Uterus (tissue), 4 donors: ENCODE results near the gene STPG2. TPM values are rescaled to one million over a fixed set of nuclear protein-coding genes. Genes with fewer than 3 reads are reported as not detected.

Experiments used
- DNase-seq, 2 donors: peaks; one replicate each; pipeline ENCODE4 v3.0.0-alpha.2; 2019 to 2020
- H3K27ac ChIP-seq, 2 donors: fragments of 200-600 bp; sonication (generic); 1 replicate in 1 of 2; 2 replicates in 1 of 2; pipeline ENCODE4 v1.5.1; 2016 to 2018
- H3K27me3 ChIP-seq, 2 donors: fragments of 200-600 bp; sonication (generic); one replicate each; pipeline ENCODE4 v1.5.1; 2018 to 2019; ENCODE audit warnings: control low read depth in 1 of 2
- H3K36me3 ChIP-seq, 2 donors: fragments of 200-600 bp; sonication (generic); one replicate each; pipeline ENCODE4 v1.5.1; 2019; ENCODE audit warnings: control low read depth in 1 of 2
- H3K4me1 ChIP-seq, 2 donors: fragments of 200-600 bp; sonication (generic); one replicate each; pipeline ENCODE4 v1.5.1; 2018 to 2019; ENCODE audit warnings: control low read depth in 1 of 2
- H3K4me3 ChIP-seq, 2 donors: fragments of 200-600 bp; sonication (generic); 1 replicate in 1 of 2; 2 replicates in 1 of 2; pipeline ENCODE4 v1.5.1; 2018 to 2019; ENCODE audit warnings: mild to moderate bottlenecking in 1 of 2
- H3K9me3 ChIP-seq, 2 donors: fragments of 200-600 bp; sonication (generic); one replicate each; pipeline ENCODE4 v1.5.1; 2019; ENCODE audit warnings: control low read depth in 1 of 2
- CTCF ChIP-seq, 4 experiments: fragments of 200-600 bp in 2 of 4; fragments of 450-650 bp in 2 of 4; sonication (generic) in 2 of 4; IDR thresholded peaks; one replicate each; pipeline ENCODE4 v1.5.1; 2016 to 2019; ENCODE audit warnings: antibody characterized with exemption in 4 of 4, mild to moderate bottlenecking in 2 of 4, moderate library complexity in 1 of 4
- POLR2A ChIP-seq, 2 donors: fragments of 450-650 bp; IDR thresholded peaks; one replicate each; pipeline ENCODE4 v1.6.1; 2016; ENCODE audit warnings: antibody characterized with exemption in 2 of 2, mild to moderate bottlenecking in 1 of 2, moderate library complexity in 1 of 2
- intact Hi-C: fragments of 100-400 bp; cut with DNase I; formaldehyde crosslinking; loops from one replicate; pipeline ENCODE4 v1.15.1; 2023; ENCODE audit warnings: low total_unique reads
- total RNA-seq, 4 donors: library from RNA; depleted of rRNA in 3 of 4; stranded (reverse); fragments of >200 nt in 3 of 4; gene quantifications; one replicate each; pipeline versions ENCODE4 v1.1.0 to v1.2.4, GENCODE V29; 2014 to 2023
- donor health status: DM: yes; HTN: yes; CAD: no.

STPG2 gene
- total RNA-seq, 4 donors from 2014 or later: 0.26 to 1.0 (median 0.61) TPM; not detected in 1

- Histone ChIP-seq H3K27ac (no peak overlapping the region), H3K9me3 (no peaks in the 10 kb centered on the region), H3K36me3 (no peaks in the 10 kb centered on the region), H3K4me1 (no peaks in the 10 kb centered on the region), H3K27me3 (no peaks in the 10 kb centered on the region), H3K4me3 (no peak overlapping the region)
- TF ChIP-seq CTCF (IDR thresholded peaks at IDR 0.05): no peak
- no peak for TF ChIP-seq POLR2A (IDR thresholded peaks at IDR 0.05)
- intact Hi-C loops: no loop called here
- no peak for DNase-seq
Observed at GRCh38 chr4:98170035-98170434, 26.8 kb upstream of the STPG2 start.

GRCh38 chr4:98166731-98167041 is 23.4 kb upstream of the STPG2 start:
- no peak for TF ChIP-seq CTCF (IDR thresholded peaks at IDR 0.05)
- TF ChIP-seq POLR2A (IDR thresholded peaks at IDR 0.05): no peak
- no peak overlapping the region for H3K4me3 ChIP-seq
- intact Hi-C loops: no loop called here

GRCh38 chr4:98166025-98166730 is 22.9 kb upstream of the STPG2 start:
- intact Hi-C loops: no loop called here
- H3K4me1 ChIP-seq: no peaks in the 10 kb centered on the region
- no peaks in the 10 kb centered on the region for H3K27me3 ChIP-seq
- TF ChIP-seq CTCF (IDR thresholded peaks at IDR 0.05) (no peak), POLR2A (IDR thresholded peaks at IDR 0.05) (no peak)
- no peak overlapping the region for H3K4me3 ChIP-seq
- no peak overlapping the region for H3K27ac ChIP-seq
- no peak for DNase-seq
- no peaks in the 10 kb centered on the region for H3K9me3 ChIP-seq
- no peaks in the 10 kb centered on the region for H3K36me3 ChIP-seq

More at GRCh38 chr4:98166731-98167041, 23.4 kb upstream of the STPG2 start:
- no peak overlapping the region for H3K27ac ChIP-seq
- H3K27me3 ChIP-seq: no peaks in the 10 kb centered on the region
- no peaks in the 10 kb centered on the region for H3K4me1 ChIP-seq
- H3K36me3 ChIP-seq: no peaks in the 10 kb centered on the region
- DNase-seq: no peak
- H3K9me3 ChIP-seq: no peaks in the 10 kb centered on the region

- H3K4me1 ChIP-seq: no peaks in the 10 kb centered on the region
- DNase-seq: no peak
- H3K9me3 ChIP-seq: no peaks in the 10 kb centered on the region
- H3K27me3 ChIP-seq: no peaks in the 10 kb centered on the region
- no peaks in the 10 kb centered on the region for H3K36me3 ChIP-seq
- H3K27ac ChIP-seq: no peak overlapping the region
- no peak overlapping the region for H3K4me3 ChIP-seq
- TF ChIP-seq POLR2A (IDR thresholded peaks at IDR 0.05) (no peak), CTCF (IDR thresholded peaks at IDR 0.05) (no peak)
- intact Hi-C loops: no loop called here
Observed at GRCh38 chr4:98162696-98163095, 19.4 kb upstream of the STPG2 start.

- no peak for DNase-seq
- intact Hi-C loops: no loop called here
- Histone ChIP-seq H3K9me3 (no peaks in the 10 kb centered on the region), H3K27ac (no peak overlapping the region), H3K27me3 (no peaks in the 10 kb centered on the region), H3K4me3 (no peak overlapping the region), H3K4me1 (no peaks in the 10 kb centered on the region), H3K36me3 (no peaks in the 10 kb centered on the region)
- no peak for TF ChIP-seq CTCF (IDR thresholded peaks at IDR 0.05)
- no peak for TF ChIP-seq POLR2A (IDR thresholded peaks at IDR 0.05)
Observed at GRCh38 chr4:98151145-98151924, 8.1 kb upstream of the STPG2 start.
